GM12892 (cell line): ENCODE data around the gene ADGRE3.

Source experiments
- POLR2A ChIP-seq: IDR thresholded peaks from 2 replicates; pipeline ENCODE4 v1.6.1; 2011; ENCODE audit warnings: low read depth, low read length, control low read depth
- TAF1 ChIP-seq: IDR thresholded peaks from 2 replicates; pipeline ENCODE4 v1.6.1; 2011; ENCODE audit warnings: low read depth, mild to moderate bottlenecking, control low read depth, low read length, borderline replicate concordance

DNA sequence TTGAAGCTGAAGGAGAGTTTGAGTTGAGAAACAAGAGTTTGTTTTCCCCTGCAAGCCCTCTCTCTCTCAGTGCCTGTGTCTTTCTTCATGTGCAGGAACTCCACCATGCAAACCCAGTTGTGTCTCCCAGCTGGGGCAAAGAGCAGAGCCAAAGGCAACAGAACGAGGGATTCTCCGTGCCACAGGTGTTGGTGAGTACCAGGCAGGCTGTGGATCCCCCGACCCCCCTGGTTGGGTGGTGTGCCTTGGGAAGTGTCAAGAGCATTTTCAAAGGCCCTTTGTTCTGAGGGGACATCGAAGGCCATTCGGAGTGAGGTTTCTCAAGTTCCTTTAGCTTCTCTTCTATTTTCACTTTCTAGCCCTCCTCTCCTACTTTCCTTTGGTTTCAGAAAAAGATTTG lies 20.8 kb upstream of the ADGRE3 start:
- TF ChIP-seq POLR2A (no peak), TAF1 (no peak)
